DMS153 treated with DMSO at 0.1 percent for 48 hours (cell line): ENCODE data around the gene ARRB1.
"Not testable (repeated sequence)": the region's sequence is repeated elsewhere in the genome, so short reads cannot be mapped to it uniquely, and the experiment has no call there.

ENCODE experiments used
- DNase-seq: peaks from one replicate; lab custom pipeline; 2025; ENCODE audit not compliant: unreplicated experiment; lab: John Stamatoyannopoulos, UW

ARRB1 gene

DNA sequence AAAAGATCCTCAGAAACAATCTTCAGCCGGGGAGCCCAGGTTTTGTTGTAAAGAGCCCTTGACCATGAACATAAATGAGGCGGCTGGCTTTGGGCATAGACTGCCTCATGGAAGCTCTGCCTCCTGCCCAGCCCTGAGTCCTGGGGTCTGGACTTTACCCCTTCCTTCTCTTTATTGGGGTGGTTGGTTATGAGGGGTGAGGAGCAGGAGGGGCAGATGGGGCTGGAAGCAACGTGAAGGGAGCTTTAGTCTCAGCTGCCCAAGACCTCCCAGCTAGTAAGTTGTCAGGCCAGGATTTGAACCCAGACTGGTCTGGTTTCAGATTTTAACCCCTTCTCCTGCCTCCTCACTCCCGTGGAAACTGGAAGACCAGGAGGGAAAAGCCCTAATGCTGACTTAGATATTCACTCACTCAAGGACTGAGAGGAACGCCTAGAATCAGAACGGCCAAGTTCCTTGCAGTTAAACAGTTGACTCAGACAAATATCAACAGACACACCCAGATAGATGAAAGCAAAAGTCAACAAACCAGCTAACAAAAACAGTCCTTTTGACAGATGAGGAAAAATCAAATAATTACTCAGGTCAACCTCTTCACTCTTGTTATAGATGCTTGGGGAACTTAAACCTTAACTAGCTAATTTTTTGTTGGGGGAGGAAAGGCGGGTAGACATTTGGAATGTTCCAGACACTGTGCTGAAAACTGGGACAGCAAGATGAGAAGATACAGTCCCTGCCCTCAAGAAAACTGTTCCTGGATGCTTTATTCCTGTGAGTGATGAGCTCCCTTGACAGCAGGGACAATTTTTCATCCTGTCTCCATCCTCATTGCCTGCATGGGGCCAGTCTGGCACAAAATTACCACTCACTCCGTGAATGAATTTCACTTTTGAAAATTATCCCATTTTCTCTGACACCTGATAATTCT, 20.8 kb upstream of the ARRB1 start:
- peak; percentile 57 for DNase-seq

DNA sequence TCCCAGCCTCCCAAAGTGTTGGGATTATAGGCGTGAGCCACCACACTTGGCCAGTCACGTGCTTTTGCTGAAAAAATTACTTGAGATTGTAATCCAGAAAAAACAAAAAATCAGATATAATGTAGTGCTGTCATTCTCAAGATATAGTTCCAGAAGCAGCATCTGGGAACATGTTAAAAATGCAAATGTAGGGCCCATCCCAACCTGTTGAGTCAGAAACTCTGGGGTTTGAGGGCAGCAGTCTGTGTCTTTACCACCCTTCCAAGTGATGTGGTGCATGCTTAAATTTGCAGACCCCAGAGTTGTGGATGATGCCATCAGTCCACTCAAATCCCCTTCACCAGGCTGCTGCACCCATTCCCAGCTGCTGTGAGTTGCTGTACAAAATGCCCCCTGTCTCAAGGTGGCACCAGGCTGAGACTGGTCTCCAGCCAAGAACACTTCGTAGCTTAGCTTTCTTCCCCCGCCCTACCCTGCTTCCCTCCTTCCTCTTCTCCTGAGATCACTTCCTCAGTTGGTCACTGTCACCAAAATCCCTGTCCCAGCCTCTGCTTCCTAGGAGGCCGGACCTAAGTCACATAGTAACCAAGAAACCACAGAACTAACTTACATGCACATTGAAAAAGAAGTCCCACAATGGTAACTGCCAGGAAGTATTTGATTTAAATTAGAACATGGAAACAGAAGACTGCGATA, 18.2 kb upstream of the ARRB1 start:
- no peak for DNase-seq

DNA sequence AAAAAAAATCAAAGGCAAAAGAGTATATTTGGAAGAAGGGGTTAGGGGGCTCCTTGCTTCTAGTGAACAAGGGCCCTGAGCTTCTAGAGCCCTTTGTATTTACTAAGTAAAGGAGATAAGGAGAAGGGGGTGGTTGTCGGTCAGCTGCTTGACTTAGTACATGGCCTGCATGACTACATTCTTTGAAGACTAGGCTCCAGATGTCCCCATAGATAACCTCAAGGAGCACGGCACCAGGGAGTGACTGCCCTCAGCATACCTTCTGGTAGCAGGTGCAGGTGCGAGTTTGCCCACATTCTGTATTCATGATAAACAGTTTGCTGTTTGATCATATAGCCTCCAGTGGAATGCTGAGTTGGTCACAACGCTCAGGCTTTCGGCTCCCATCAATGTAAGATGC, 15.4 kb upstream of the ARRB1 start:
- not testable (repeated sequence) for DNase-seq

DNA sequence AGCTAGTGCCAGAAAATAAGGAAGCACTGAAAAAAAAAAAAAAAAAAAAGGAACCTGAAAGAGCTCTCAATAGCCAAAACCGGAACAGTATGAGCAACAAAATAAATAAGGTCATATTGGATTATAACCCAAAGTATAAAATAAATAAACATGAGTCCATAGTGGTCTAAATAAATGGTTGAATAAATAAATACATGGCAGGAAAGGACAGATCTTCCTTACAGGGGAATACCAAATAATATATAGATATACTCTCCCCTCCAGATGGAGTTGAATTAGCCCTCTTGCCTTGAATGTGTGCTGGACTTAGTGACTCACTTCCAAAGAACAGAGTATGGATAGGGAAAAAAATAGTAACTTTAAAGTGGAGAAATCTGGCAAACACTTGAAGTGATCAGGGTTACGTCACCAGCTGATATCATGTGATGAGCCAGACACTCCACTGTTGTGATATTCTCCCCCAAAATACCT, 14.3 kb upstream of the ARRB1 start:
- no peak for DNase-seq

DNA sequence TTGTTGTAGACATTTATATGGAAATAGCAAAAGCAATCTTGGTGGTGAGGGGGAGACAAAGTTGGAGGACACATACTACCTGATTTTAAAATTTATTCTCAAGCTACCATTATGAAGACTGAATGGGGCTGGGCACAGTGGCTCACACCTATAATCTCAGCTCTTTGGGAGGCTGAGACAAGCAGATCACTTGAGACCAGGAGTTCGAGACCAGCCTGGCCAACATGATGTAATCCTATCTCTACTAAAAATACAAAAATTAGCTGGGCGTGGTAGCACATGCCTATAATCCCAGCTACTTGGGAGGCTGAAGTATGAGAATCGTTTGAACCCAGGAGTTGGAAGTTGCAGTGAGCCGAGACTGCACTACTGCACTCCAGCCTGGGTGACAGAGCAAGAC, 10.8 kb upstream of the ARRB1 start:
- DNase-seq = not testable (repeated sequence)

DNA sequence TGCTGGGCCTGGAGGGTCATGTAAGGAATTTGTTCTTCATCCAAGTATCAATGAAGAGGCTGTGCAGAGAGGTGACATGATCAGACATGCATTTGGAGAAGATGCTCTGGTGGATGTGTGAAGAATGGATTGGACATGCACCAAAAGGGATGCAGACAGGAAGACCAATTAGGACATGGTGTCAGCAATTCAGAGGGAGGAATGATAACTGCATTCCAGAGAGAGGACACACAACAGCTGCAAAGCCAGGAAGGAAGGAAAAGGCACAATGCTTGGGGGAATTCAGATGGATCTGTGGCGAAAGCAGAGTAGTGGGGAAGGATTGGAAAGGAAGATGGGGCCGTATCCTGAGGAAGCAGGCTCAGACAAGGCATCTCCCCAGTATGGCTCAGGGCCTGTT, 5.2 kb upstream of the ARRB1 start:
- no peak for DNase-seq

DNA sequence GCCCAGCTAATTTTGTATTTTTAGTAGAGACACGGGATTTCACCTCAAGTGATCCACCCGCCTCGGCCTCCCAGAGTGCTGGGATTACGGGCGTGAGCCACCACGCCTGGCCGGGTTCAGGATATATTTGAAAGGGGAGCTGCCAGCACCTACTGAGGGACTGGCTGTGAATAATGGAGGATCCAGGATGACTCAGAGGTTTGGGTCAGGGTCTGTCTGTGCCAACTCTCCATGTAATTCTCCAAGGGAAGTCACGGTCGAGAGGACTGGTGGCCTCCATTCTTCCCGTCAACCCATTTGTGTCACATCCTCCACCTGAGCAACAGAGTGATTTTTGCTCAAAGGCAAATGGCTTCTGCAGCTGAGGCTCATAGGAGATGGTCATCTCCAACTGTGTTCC, 3.6 kb upstream of the ARRB1 start:
- DNase-seq = no peak

DNA sequence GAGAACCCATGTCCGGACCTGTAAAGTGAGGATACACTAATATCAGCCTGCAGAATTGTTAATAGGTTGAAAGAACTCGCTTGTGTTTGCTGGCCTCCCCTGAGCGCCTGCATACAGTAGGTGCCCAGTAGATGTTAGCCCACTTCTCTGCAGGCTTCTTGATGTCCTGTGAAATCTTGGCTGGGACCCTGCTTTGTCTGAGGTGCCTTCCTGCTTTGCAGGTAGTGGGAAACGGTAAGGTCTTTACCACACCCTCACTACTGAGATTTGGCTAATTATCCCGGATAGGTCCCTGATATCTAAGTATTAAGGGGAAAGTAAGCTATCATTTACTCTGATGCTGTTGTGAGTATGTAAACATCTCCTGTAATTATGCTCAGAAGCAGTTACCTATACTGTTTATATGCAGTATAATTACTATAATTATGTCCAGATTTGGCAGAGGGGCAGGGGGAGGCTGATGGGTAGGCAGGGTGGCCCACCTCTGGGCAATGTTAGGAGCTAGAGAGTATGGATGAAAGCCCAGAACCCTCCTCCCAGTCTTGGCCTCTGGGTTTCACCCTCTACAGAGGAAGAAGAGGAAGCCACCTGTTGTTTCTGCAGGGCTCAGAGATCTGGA, 1.2 kb upstream of the ARRB1 start:
- DNase-seq = no peak

DNA sequence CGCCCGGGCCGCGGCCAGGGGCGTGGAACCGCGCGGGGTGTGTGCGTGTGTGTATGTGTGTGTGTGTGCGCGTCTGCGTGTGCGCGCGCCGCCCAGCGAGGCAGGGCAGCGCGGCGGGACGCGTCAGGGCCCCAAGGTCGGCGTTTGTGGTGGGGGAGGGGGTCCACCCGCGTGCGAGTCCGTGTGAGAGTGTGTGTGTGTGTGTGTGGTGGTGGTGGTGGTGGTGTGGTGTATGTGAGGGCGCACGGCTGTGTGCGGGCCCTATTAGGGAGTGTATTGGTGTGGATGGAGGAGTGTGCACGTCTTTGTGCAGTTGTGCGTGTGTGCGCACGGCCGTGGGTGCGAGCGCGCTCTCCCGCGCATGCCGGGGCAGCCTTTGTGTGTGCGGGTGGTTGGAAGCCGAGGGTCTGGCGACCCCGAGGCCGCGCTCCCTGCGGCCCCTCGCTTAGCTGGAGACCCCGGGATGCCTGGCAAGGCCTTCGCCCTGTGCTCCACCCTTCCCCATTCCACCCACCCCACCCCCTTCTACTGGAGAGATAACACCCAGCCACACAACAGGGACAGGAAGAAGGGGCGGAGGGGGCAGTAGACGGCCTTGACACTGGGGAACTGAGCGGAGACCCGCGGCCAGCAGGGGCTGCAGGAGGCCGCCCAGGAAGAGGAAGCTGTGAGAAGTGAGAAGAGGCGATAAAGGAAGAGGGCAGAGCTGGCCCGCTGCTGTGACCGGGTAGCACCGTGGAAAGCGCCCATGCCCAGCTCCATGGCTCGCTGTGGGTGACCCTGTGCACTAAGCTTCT, 528 bp upstream of the ARRB1 start:
- peak; percentile 49 for DNase-seq

DNA sequence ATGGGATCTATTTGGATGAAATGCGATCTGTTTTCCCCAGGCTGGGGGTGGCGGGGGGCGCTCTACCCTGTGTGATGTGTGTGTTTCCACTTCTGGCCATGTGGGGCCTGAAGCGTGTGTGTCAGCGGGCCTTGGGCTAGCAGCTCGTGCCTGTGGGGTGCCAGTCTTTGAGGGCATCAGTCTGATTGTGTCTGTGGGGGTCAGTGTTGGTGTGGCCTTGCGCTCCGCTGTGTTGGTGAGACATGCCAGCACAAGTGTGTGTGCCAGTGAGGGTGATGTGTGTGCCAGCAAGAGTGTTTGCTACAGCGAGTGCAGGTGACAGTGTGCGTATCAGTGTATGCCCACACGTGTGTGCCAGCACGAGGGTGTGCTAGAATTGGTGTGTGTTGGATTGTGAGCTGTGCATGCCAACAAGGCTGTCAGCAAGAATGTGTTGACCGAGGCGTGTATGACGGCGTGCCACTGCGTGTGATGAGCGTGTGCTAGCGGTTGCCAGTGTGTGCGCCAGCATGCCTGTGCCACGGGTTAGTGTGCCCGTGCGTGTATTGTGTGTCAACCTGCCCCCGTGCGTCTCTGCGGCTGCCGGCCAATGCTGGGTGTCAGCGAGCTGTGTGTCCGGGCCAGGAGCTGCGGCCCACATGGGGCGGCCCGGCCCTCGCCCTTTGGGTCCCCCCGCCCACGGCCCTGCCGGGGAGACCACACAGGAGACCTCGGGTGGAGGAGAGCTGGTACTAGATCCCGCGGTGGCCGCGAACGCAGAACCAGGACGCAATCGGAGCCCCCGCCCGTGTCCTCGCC, 519 bp downstream of the ARRB1 start:
- DNase-seq = no peak

DNA sequence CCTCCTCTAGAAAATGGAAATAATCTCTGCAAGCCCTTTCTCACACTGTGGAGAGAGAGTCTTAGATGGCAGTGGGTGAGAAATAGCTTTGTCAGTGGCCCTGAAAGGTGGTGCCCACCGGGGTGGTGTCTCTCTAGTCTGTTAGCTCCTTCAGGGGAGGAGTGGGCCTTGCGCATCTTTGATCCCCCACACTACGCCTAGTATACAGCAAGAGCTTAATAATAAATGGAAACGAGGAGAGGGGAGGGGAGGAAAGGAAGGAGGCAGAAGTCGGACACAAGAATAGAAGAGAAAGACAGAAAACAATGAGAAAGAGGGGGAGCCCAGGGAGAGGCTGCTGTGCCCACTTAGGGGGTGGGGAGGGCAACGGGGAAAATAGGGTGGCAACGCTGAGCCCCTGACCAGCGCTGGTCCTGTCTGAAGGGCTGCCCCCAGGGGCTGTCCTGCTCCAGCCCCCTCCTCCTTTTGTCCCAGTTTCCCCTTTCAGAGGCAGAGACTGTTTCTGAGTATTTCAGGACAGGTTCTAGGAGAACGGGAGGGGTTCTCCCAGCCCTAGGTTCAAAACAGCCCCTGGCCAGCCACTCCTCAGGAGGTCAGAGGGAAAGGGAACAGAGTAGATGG, 1.2 kb downstream of the ARRB1 start:
- no peak for DNase-seq

DNA sequence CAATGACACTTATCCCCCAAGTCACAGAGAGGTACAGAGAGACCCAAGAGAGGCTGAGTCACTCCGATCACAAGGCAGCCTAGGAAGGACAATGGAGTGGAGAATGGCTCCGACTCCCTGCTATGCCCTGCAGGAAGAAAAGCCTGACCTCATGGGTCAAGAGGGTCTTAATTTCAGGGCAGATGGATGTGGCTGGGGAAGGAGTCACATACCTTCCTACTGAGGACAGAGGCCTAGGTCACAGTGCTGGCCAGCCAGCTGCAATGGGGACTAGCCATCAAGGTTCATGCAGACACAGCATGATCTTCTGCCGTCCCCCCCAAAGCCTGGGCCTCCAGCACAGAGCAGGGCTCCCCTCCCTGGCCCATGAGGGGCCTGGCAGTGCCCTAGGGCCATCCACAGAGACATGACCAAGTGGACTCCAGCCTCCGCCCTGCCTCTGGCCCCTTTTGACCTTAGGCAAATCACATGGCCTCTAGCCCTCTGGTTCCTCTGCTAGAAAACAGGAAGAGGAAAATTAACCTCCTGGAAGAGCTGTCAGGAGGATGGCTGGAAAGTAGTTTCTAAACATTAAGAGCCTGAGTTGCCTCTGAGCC, 1.8 kb downstream of the ARRB1 start:
- DNase-seq = no peak

DNA sequence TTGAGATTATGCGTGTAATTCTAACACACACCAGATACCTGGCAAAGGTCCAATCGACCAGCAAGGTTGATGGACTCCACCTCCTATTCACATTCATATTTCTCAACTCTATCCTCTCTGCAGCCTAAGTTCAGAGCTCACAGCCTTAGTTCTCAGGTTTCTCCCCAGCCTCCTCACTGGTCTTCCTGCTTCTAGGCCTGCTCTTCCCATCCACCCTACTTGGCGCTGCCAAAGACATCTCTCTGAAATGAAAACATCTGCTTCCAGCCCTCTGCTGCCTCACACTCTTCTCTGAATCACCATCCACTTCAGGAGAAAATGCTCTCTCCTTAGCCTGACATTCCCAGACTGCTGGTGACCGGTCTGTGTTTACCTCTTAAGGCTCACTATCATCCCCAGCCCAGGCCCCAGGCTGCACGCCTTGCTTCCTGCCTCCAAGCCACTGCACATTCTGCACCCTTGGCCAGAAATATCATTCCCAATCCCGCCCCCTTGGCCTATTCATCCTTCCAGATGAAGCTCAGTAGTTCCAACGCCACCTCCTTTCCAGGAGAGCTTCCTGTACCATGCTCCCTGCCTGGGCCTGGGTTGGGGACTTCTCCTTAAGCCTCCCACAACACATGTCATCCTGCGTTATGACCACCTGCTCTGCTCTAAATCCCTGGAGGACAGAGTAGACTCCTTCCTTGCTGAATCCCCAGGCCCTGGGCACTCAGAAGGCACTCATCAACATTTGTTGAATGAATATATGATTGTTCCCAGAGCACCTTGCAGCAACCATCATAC, 3.5 kb downstream of the ARRB1 start:
- DNase-seq = no peak

DNA sequence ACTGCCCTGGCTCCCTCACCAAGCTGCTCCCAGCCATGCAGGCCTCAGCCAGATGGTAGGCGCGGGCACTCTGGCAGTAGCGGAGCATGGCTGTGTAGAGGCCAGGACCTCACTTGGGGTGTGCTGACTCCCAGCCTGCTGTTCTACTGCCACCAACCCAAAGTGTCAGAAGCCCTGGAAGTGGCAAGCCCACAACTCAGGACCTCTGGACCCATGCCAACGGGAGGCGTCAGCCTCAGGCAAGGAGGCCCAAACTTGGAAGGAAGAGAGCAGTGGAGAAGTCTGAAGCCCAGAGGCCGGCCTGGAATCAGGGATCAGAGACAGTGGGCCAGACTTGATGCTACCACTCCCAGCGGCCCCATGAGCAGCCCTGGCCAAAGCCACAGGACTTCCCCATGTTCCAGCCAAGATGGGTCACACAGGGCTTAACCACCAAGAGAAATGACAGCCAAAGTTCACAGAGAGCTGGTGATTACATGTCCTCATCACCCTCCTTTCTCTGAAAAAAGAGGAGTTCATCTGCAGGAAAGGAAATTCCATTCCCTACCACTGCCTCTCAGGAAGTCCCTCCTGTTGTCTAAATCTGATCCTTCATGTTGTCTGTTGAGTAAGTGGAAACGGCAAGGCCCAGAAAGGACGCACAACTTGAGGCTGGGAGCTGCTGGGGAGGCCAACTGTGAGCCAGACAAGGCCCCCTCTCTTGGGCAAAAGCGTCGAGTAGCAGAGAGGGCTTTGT, 4.4 kb downstream of the ARRB1 start:
- no peak for DNase-seq

DNA sequence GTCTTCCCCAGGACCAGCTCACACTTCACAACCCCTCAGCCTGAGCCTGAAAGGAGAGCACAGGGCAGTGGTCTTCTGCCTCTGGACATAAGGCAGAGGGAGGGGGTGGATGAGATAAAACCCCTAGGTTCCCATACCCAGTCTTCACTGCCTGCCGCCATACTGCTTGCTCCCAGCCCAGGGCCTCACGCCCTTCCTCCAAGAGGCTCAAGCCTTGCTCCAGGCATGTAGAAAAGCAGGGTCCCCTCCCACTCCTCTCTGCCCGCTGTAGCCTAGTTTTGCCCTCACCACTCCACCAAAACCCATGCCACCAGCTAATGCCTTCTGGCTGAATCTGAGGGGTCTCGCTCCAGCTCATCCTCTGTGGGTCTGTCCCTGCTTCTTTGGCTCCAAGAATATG, 5.2 kb downstream of the ARRB1 start:
- DNase-seq = no peak

DNA sequence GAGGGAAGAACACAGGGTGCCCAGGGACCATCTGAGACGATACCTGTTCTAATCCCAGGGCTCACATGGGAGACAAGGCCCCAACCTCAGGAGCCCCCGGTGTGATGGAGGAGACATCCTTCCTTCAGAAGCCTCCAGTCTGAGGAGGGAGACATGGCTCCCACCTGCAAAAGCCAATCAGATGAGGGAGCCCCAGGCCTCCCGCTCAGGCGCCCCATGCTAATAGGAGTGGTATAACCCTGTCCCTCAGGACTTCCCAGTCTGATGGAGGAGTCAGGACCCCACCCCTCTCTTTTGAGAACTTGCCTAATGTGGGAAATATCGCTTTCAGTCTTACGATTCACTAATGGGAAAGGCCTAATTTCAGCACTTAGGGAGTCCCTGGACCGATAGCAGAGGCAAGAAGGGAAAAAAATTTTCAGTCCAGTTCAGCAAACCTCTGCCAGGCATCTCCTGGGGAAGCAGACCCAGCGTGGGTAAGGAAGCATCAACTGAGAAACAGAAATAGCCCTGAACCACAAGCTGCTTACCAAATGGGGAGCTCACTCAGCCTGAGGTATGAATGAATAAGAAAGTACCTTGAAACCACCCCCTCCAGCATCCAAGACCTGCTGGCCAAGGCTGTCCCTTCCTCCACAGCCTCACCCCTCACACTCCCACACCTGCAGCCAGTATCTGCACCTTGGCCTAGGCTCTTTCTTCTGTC, 5.9 kb downstream of the ARRB1 start:
- DNase-seq = no peak

DNA sequence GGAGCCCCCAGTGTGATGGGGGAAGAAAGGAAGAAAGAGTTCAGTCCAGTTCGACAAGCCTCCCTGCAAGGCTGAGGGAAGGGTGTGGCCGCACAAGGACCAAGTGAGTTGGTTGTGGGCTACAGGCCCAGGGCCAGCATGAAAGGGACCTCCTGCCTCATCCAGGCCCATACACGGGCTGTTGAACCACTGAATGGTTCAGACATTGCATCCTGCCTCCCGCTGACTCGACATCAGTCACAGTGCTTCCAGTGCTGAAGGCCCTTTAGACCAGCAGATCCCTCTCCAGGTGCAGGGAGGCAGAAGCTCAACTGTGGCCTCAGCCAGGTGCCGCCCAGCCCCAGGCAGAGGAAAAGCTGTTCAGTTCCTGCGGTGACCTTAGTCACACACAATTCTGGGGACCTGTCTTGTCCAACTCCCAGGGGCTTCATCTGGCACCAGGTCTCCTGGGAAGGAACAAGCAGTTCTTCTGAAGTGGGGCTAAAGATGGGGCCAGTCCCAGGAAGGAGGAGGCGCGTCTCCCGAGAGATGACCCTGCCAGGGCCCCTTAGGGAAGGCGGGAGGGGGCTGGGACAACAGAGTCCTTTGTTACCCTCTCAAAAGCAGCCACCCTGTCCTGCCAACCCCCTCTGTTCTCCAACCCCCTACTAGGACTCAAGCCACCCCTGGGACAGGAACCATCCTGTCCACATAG, 6.6 kb downstream of the ARRB1 start:
- DNase-seq = no peak
